Measurements from ENCODE around the gene PPP2R2D.
A peak's percentile ranks its signal among the peaks of the same experiment; 100 is the strongest.

The PPP2R2D gene

DNA sequence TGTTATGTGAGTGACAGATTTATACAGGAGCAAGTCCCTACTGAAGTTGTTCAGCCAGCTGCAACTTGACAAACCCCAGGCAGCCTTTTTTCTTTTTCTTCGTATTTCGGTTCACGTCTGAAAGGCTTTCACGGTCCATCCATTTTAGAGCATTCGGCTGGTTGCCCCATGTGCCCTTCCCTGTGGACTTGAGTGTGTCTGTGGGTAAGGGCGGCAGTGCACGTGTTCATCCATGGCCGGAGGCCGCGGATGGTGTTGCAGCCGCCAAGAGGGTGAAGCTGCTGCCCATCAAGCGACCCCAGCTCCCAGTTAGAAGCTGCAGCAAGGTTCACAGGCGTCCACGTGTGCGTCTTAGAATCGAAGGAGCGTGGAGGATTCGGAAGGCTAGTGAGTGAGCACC is 35.9 kb downstream of the PPP2R2D start:
- Histone ChIP-seq H3K36me3 (peaks cover 25% of the 10 kb centered on the region), H3K27ac (no peak overlapping the region)
- TF ChIP-seq, protein P1, sequence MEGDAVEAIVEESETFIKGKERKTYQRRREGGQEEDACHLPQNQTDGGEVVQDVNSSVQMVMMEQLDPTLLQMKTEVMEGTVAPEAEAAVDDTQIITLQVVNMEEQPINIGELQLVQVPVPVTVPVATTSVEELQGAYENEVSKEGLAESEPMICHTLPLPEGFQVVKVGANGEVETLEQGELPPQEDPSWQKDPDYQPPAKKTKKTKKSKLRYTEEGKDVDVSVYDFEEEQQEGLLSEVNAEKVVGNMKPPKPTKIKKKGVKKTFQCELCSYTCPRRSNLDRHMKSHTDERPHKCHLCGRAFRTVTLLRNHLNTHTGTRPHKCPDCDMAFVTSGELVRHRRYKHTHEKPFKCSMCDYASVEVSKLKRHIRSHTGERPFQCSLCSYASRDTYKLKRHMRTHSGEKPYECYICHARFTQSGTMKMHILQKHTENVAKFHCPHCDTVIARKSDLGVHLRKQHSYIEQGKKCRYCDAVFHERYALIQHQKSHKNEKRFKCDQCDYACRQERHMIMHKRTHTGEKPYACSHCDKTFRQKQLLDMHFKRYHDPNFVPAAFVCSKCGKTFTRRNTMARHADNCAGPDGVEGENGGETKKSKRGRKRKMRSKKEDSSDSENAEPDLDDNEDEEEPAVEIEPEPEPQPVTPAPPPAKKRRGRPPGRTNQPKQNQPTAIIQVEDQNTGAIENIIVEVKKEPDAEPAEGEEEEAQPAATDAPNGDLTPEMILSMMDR (IDR thresholded peaks at IDR 0.05; ENCODE audit: low read depth, low read length) = no peak

DNA sequence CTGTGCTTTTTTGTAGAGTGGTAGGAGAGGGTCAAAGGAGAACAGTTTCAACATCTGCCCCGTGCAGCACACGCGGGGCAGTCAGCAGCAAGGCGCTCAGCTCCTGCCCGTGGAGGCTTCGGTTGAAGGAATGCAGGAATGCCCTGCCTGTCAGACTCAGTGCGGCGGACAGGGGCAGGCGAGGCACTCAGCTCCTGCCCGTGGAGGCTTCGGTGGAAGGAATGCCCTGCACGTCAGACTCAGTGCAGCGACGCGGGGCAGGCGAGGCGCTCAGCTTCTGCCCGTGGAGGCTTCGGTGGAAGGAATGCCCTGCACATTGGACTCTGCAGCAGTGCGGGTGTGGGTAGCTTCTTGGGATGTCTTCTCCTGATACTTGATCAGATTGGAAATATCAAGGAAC is 37.0 kb downstream of the PPP2R2D start:
- no peaks in the 10 kb centered on the region for H3K9me3 ChIP-seq (ENCODE audit: severe bottlenecking)
- peaks cover 25% of the 10 kb centered on the region for H3K36me3 ChIP-seq
- TF ChIP-seq, protein P1 (IDR thresholded peaks at IDR 0.05; ENCODE audit: low read depth, low read length) = no peak
- no peaks in the 10 kb centered on the region for H3K27me3 ChIP-seq (ENCODE audit: insufficient read depth, low read depth, severe bottlenecking)
- H3K27ac ChIP-seq = no peak overlapping the region
- H3K4me3 ChIP-seq (ENCODE audit: low read depth, low read length) = no peak overlapping the region
- DNase-seq = no peak

More for the DNA sequence above, 35.9 kb downstream of the PPP2R2D start:
- no peak for DNase-seq
- Histone ChIP-seq H3K9me3 (ENCODE audit: severe bottlenecking) (no peaks in the 10 kb centered on the region), H3K27me3 (ENCODE audit: insufficient read depth, low read depth, severe bottlenecking) (no peaks in the 10 kb centered on the region), H3K4me3 (ENCODE audit: low read depth, low read length) (no peak overlapping the region)

DNA sequence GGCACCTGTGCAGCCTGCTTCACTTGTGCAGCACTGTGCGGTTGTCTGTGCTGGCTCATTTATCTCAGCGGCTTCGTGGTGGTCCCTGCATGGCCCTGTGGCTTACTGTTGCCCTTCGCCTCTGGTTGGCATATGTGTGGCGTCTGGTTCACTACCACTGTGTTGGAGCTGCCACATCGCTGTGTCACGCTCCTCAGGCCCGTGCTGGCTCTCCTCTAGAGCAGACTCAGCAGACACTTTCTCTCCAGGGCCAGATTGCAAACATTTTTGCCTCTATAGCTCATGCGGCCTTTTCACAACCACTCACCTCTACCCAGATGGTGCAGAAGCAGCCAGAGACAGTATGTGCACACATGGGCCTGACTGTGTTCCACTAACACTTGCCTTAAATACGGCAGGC is 37.9 kb downstream of the PPP2R2D start:
- Histone ChIP-seq H3K27me3 (ENCODE audit: insufficient read depth, low read depth, severe bottlenecking) (no peaks in the 10 kb centered on the region), H3K4me3 (ENCODE audit: low read depth, low read length) (no peak overlapping the region), H3K27ac (no peak overlapping the region), H3K36me3 (peaks cover 25% of the 10 kb centered on the region), H3K9me3 (ENCODE audit: severe bottlenecking) (no peaks in the 10 kb centered on the region)
- TF ChIP-seq, protein P1 (IDR thresholded peaks at IDR 0.05; ENCODE audit: low read depth, low read length) = no peak
- DNase-seq = no peak

DNA sequence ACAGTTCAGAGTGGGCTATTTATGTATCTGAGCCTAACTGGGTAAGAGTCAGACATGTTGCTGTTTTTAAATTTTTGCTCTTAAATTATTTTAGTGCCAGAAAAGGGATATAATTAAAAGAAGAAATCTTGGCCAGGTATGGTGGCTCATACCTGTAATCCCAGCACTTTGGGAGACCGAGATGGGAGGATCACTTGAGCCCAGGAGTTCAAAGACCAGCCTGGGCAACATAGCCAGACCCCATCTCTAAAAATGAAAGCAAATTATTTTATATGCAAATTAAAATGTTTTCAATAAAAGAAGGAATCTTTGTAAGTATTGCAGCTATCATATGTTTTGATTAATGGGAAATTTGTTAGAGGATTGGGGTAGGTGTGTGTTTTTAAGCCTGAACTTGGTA is 41.6 kb downstream of the PPP2R2D start:
- H3K27ac ChIP-seq = no peak overlapping the region
- no peak overlapping the region for H3K4me3 ChIP-seq (ENCODE audit: low read depth, low read length)
- no peaks in the 10 kb centered on the region for H3K27me3 ChIP-seq (ENCODE audit: insufficient read depth, low read depth, severe bottlenecking)
- peaks cover 38% of the 10 kb centered on the region for H3K36me3 ChIP-seq
- no peak for DNase-seq
- H3K9me3 ChIP-seq (ENCODE audit: severe bottlenecking) = no peaks in the 10 kb centered on the region
- TF ChIP-seq, protein P1 (IDR thresholded peaks at IDR 0.05; ENCODE audit: low read depth, low read length) = no peak

DNA sequence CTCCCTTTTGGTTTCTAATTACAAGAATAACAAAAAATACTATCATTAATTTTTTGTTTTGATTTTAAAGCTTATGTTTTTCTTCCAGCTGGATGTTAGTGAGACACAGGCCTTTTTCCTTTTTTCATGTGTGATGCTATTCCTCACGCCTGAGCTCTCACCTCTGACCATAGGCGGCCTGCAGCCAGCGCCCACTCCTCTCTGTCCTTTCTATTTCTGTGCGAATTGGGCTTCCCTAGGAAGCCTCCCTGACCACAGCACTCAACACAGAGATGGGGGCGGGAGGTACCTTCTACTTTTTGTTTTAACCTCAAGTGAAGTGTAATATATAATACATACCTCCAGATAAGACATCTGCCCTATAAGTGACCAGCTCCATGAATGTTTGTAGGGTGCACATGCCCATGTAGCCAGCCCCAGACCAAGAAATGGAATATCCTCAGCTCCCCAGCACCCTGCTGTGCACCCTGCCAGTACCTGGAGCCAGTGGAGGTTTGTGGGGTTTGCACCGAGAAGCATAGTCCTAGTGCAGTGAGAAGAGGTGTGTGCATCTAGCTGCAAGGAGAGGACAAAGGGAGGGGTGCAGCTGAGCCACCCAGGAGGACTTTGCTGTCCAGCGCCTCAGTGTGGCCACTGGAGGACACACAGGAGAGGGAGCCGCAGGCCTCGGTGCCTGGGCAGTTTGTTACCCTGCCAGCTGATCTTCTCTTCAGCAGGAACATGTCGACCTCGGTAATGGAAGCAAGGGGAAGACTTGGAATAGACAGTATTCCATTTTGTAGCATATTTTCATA is 42.4 kb downstream of the PPP2R2D start:
- TF ChIP-seq, protein P1 (IDR thresholded peaks at IDR 0.05; ENCODE audit: low read depth, low read length) = peak; percentile 93
- H3K9me3 ChIP-seq (ENCODE audit: severe bottlenecking) = no peaks in the 10 kb centered on the region
- H3K4me3 ChIP-seq (ENCODE audit: low read depth, low read length) = no peak overlapping the region
- H3K27me3 ChIP-seq (ENCODE audit: insufficient read depth, low read depth, severe bottlenecking) = no peaks in the 10 kb centered on the region
- DNase-seq = peak; percentile 60
- no peak overlapping the region for H3K27ac ChIP-seq
- H3K36me3 ChIP-seq = peaks cover 43% of the 10 kb centered on the region

DNA sequence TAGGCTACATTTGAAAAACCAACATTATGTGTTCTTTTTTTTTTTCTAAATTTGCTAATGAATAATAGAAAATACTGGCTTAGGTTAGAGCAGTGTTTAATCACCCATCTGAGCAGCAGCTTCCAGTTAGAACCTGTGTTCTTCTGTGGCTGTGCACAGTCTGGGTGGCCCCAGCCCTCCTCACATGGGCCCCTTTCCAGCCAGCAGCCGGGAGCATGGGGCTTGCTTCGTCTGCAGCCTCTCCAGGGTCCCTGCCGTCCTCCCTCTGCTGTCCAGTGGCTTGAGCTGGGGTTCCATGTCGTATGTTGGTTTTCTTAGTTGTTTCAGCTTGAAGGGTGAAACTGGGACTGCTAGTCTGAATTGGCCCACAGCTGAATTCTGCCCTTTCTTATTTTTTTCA is 43.6 kb downstream of the PPP2R2D start:
- no peak overlapping the region for H3K4me3 ChIP-seq (ENCODE audit: low read depth, low read length)
- peaks cover 49% of the 10 kb centered on the region for H3K36me3 ChIP-seq
- DNase-seq = no peak
- TF ChIP-seq, protein P1 (IDR thresholded peaks at IDR 0.05; ENCODE audit: low read depth, low read length) = no peak
- H3K27me3 ChIP-seq (ENCODE audit: insufficient read depth, low read depth, severe bottlenecking) = no peaks in the 10 kb centered on the region
- H3K9me3 ChIP-seq (ENCODE audit: severe bottlenecking) = no peaks in the 10 kb centered on the region
- H3K27ac ChIP-seq = no peak overlapping the region
